GM19025 (cell line): ENCODE measurements around the gene CNOT8.
"Not testable (repeated sequence)": the region's sequence is repeated elsewhere in the genome, so short reads cannot be mapped to it uniquely, and the experiment has no call there.

Experiments used
- ATAC-seq: cut with Tn5 transposase; IDR thresholded peaks from one replicate; pipeline ENCODE4 v1.9.1; 2021; ENCODE audit warnings: mild to moderate bottlenecking, low read depth, moderate library complexity; ENCODE audit not compliant: unreplicated experiment

CNOT8 gene

GRCh38 chr5:154905601-154906000, 47.2 kb downstream of the CNOT8 start:
- ATAC-seq: not testable (repeated sequence)

GRCh38 chr5:154916874-154917273, 58.4 kb downstream of the CNOT8 start:
- ATAC-seq: no peak

- ATAC-seq: no peak
Observed at GRCh38 chr5:154917757-154918156, 59.3 kb downstream of the CNOT8 start.

GRCh38 chr5:154923441-154924430, 65.3 kb downstream of the CNOT8 start:
- no peak for ATAC-seq
